Keratinocyte (primary cell): ENCODE data around the gene NGEF.

Experiments used
- CTCF ChIP-seq, 3 experiments: IDR thresholded peaks in 1 of 3; conservative IDR thresholded peaks in 1 of 3; optimal IDR thresholded peaks in 1 of 3; 2 replicates in 2 of 3; 3 replicates in 1 of 3; pipeline versions ENCODE3 to v1.5.1; 2011; ENCODE audit warnings: low read length in 3 of 3, mild to moderate bottlenecking in 3 of 3, moderate library complexity in 2 of 3, control low read depth in 1 of 3, inconsistent platforms in 1 of 3; ENCODE audit not compliant: insufficient read depth in 2 of 3; ENCODE audit errors: extremely low read depth in 1 of 3
- EZH2 ChIP-seq: IDR thresholded peaks from one replicate; pipeline ENCODE4 v1.6.1; 2012; ENCODE audit warnings: inconsistent platforms, mild to moderate bottlenecking, low read length, moderate library complexity

- TF ChIP-seq CTCF (optimal IDR thresholded peaks at IDR 0.05 in 1 of 3, IDR thresholded peaks at IDR 0.05 in 1 of 3, conservative IDR thresholded peaks at IDR 0.05 in 1 of 3; ENCODE audit: extremely low read depth in 1 of 3, insufficient read depth in 2 of 3, low read length in 3 of 3) (no peak), EZH2 (no peak)
These were observed 120.2 kb downstream of the NGEF start for GRCh38 chr2:232892843-232893242.
